Right lobe of liver (tissue), 6 donors: Measurements from ENCODE around the gene C1RL. TPM values are rescaled to one million over a fixed set of nuclear protein-coding genes. Genes with fewer than 3 reads are reported as not detected.

Experiments
- ATAC-seq, 4 donors: fragments of 200-7000 bp; cut with Tn5 transposase; one replicate each; pipeline ENCODE4 v1.9.1; 2020; ENCODE audit warnings: mild to moderate bottlenecking in 4 of 4, moderate library complexity in 4 of 4
- DNase-seq, 3 donors: peaks; one replicate each; pipeline ENCODE4 v3.0.0-alpha.2; 2020
- H3K27ac ChIP-seq, 3 donors: fragments of 200-600 bp; one replicate each; pipeline ENCODE4 v1.8.0; 2022
- H3K27me3 ChIP-seq, 2 donors: fragments of 200-600 bp; one replicate each; pipeline ENCODE4 v1.8.0; 2022
- H3K36me3 ChIP-seq, 4 donors: fragments of 200-600 bp; sonication (generic) in 1 of 4; one replicate each; pipeline versions ENCODE4 v1.5.1 to v1.8.0; 2017 to 2022; ENCODE audit warnings: control low read depth in 1 of 4
- H3K4me1 ChIP-seq, 4 donors: fragments of 200-600 bp; sonication (generic) in 1 of 4; one replicate each; pipeline versions ENCODE4 v1.5.1 to v1.8.0; 2017 to 2022; ENCODE audit warnings: control low read depth in 1 of 4
- H3K4me3 ChIP-seq, 3 donors: fragments of 200-600 bp; one replicate each; pipeline ENCODE4 v1.8.0; 2022
- H3K9me3 ChIP-seq, 4 donors: fragments of 200-600 bp; sonication (generic) in 1 of 4; one replicate each; pipeline versions ENCODE4 v1.5.1 to v1.8.0; 2017 to 2022; ENCODE audit warnings: control low read depth in 1 of 4
- CTCF ChIP-seq, 4 donors: fragments of 200-600 bp in 3 of 4; fragments of 450-650 bp in 1 of 4; IDR thresholded peaks; one replicate each; pipeline versions ENCODE4 v1.5.1 to v1.8.0; 2016 to 2022; ENCODE audit warnings: antibody characterized with exemption in 4 of 4, mild to moderate bottlenecking in 2 of 4
- POLR2A ChIP-seq: fragments of 450-650 bp; IDR thresholded peaks from one replicate; pipeline ENCODE4 v1.6.1; 2017; ENCODE audit warnings: antibody characterized with exemption, mild to moderate bottlenecking
- WGBS: methylation state at CpG from one replicate; pipeline ENCODE4 v1.1.6; 2018; ENCODE audit warnings: low coverage, low lambda C conversion rate; ENCODE audit not compliant: insufficient coverage; ENCODE audit errors: missing lambda C conversion rate; 5-methylcytosine and 5-hydroxymethylcytosine counted together
- intact Hi-C, 2 donors: fragments of 100-400 bp; cut with DNase I; formaldehyde crosslinking; loops; one replicate each; pipeline versions ENCODE4 v1.11.2 to v1.14.1; 2022
- total RNA-seq, 6 experiments: library from RNA; depleted of rRNA in 2 of 6; stranded (reverse); fragments of >200 nt in 2 of 6; fragmentation: NEBNext Ultra II Directional in 3 of 6; extraction: Animal tissue kit (Norgen Biotek cat#: 25700) in 3 of 6; gene quantifications; one replicate each; pipeline versions ENCODE4 v1.1.0 to v1.2.4, GENCODE V29; 2016 to 2023
- donor health status: DM: no; HTN: yes; CAD: no.
- donor health status: DM: no; HTN: no; CAD: no.
- donor health status: DM: no; HTN: no; CAD: no.
- donor health status: DM: no; HTN: yes; CAD: no.
- donor health status: DM: no; HTN: yes; CAD: no.

The C1RL gene
- total RNA-seq, 6 experiments from 2014 or later = 202 to 236 (median 216) TPM

GRCh38 chr12:7061138-7061537 lies 47.9 kb downstream of the C1RL start:
- no peaks in the 10 kb centered on the region for H3K9me3 ChIP-seq
- H3K27me3 ChIP-seq = no peaks in the 10 kb centered on the region
- 16% methylated on average over 13 of the region's 13 CpGs for WGBS
- peaks cover 0 to 33% (median 9%) of the 10 kb centered on the region in 4 donors for H3K36me3 ChIP-seq
- H3K27ac ChIP-seq = peak overlapping the region; percentile 87 to 97 (median 91)
- TF ChIP-seq POLR2A (no peak), CTCF (IDR thresholded peaks at IDR 0.05) (no peak)
- H3K4me1 ChIP-seq = peaks cover 0 to 53% (median 12%) of the 10 kb centered on the region in 4 donors
- intact Hi-C loops = loop anchor here in 1 of 2 donors (5.0 kb wide), 1 partner anchor 36 kb away; no protein-coding TSS in a partner anchor
- ATAC-seq (peak in 1 of 4 donors; percentile 1), DNase-seq (no peak)
- H3K4me3 ChIP-seq = peak overlapping the region; percentile 55 to 74 (median 71)

- 10% methylated on average over 9 of the region's 10 CpGs for WGBS
- TF ChIP-seq CTCF (IDR thresholded peaks at IDR 0.05) (peak; percentile 81 to 93 (median 83)), POLR2A (peak; percentile 93)
- intact Hi-C loops = loop anchor here in 1 of 2 donors (5.0 kb wide), 1 partner anchor 37 kb away; no protein-coding TSS in a partner anchor
- ATAC-seq (peak; percentile 83 to 94 (median 85)), DNase-seq (peak; percentile 72 to 89 (median 73))
- peaks cover 0 to 46% (median 8%) of the 10 kb centered on the region in 4 donors for H3K4me1 ChIP-seq
- H3K9me3 ChIP-seq = no peaks in the 10 kb centered on the region
- H3K36me3 ChIP-seq = peaks cover 0 to 26% (median 6%) of the 10 kb centered on the region in 4 donors
- H3K4me3 ChIP-seq = peak within 1 kb of the TSS; percentile 55 to 74 (median 71)
- peak within 1 kb of the TSS; percentile 87 to 97 (median 91) for H3K27ac ChIP-seq
- H3K27me3 ChIP-seq = no peaks in the 10 kb centered on the region
Measured at GRCh38 chr12:7060353-7060954, 48.6 kb downstream of the C1RL start, which contains the start of gene C1S. TSS of gene C1S (plus strand) at chr12:7060718. CDS start at chr12:7061913, 1,195 bp downstream.

- Histone ChIP-seq H3K9me3 (no peaks in the 10 kb centered on the region), H3K4me1 (peaks cover 0 to 39% (median 8%) of the 10 kb centered on the region in 4 donors), H3K36me3 (peaks cover 0 to 19% (median 3%) of the 10 kb centered on the region in 4 donors), H3K27ac (peak overlapping the region; percentile 75 to 97 (median 87)), H3K4me3 (peak overlapping the region in 2 of 3 donors; percentile 25 to 74), H3K27me3 (no peaks in the 10 kb centered on the region)
- 43% methylated on average over 4 of the region's 4 CpGs for WGBS
- no peak for TF ChIP-seq POLR2A
- ATAC-seq (peak; percentile 39 to 67 (median 62)), DNase-seq (peak in 1 of 3 donors; percentile 70)
- intact Hi-C loops = loop anchor here in 1 of 2 donors (5.0 kb wide), 1 partner anchor 38 kb away; no protein-coding TSS in a partner anchor
Measured at GRCh38 chr12:7059780-7060179, 49.2 kb downstream of the C1RL start.

GRCh38 chr12:7058850-7059395 lies 50.1 kb downstream of the C1RL start:
- 86% methylated on average over 9 of the region's 9 CpGs for WGBS
- intact Hi-C loops = no loop called here
- no peak for ATAC-seq
- Histone ChIP-seq H3K27ac (peak overlapping the region in 2 of 3 donors; percentile 87 to 97), H3K4me3 (no peak overlapping the region), H3K9me3 (no peaks in the 10 kb centered on the region), H3K36me3 (peaks cover 0 to 13% (median 3%) of the 10 kb centered on the region in 4 donors), H3K4me1 (peaks cover 0 to 31% (median 8%) of the 10 kb centered on the region in 4 donors), H3K27me3 (no peaks in the 10 kb centered on the region)
- no peak for TF ChIP-seq CTCF (IDR thresholded peaks at IDR 0.05)
- no peak for TF ChIP-seq POLR2A
- no peak for DNase-seq
